Calu3 (cell line): Measurements from ENCODE around the gene MN1. TPM values are rescaled to one million over a fixed set of nuclear protein-coding genes. Genes with fewer than 3 reads are reported as not detected.

Experiments
- BruUV-seq: library from RNA; stranded (reverse); fragments of 400-500 nt; replicated peaks from 2 replicates; lab custom pipeline; 2021; lab: Mats Ljungman, UMichigan
- CTCF ChIA-PET: fragments of 300-600 bp; sonication (Branson Sonifier 250); formaldehyde crosslinking; loops from one replicate; lab custom pipeline; 2022; ENCODE audit warnings: antibody characterized with exemption; lab: Charles Lee
- DNase-seq: peaks from one replicate; pipeline ENCODE4 v3.0.0; 2022
- H3K27ac Mint-ChIP-seq: one replicate; pipeline ENCODE4 v1.8.0; 2022; ENCODE audit warnings: mixed read lengths; ENCODE audit not compliant: unreplicated experiment
- H3K27me3 Mint-ChIP-seq: one replicate; pipeline ENCODE4 v1.8.0; 2022; ENCODE audit warnings: mixed read lengths; ENCODE audit not compliant: unreplicated experiment
- H3K36me3 Mint-ChIP-seq: one replicate; pipeline ENCODE4 v1.8.0; 2022; ENCODE audit warnings: mild to moderate bottlenecking, moderate library complexity, mixed read lengths; ENCODE audit not compliant: insufficient read depth, unreplicated experiment
- H3K4me1 Mint-ChIP-seq: one replicate; pipeline ENCODE4 v1.8.0; 2022; ENCODE audit warnings: mild to moderate bottlenecking, low read depth, mixed read lengths; ENCODE audit not compliant: unreplicated experiment
- H3K4me3 Mint-ChIP-seq: one replicate; pipeline ENCODE4 v1.8.0; 2022; ENCODE audit warnings: mild to moderate bottlenecking, low read depth, moderate library complexity, mixed read lengths; ENCODE audit not compliant: unreplicated experiment
- H3K9me3 Mint-ChIP-seq: one replicate; pipeline ENCODE4 v1.8.0; 2022; ENCODE audit warnings: low read depth, mixed read lengths; ENCODE audit not compliant: unreplicated experiment
- CTCF ChIP-seq: fragments of 200-600 bp; IDR thresholded peaks from one replicate; pipeline ENCODE4 v1.8.0; 2022; ENCODE audit warnings: antibody characterized with exemption; ENCODE audit not compliant: unreplicated experiment
- intact Hi-C: fragments of 100-400 bp; cut with micrococcal nuclease; formaldehyde crosslinking; loops from one replicate; pipeline ENCODE4 v1.10.0; 2022; ENCODE audit not compliant: unreplicated experiment
- total RNA-seq: library from RNA; stranded (reverse); gene quantifications from 2 replicates; pipeline ENCODE4 v1.2.3, GENCODE V29; 2022

The MN1 gene
- total RNA-seq, 1 experiment from 2014 or later, result 2.3 TPM

- no peak overlapping the region for H3K4me3 Mint-ChIP-seq
- no peaks in the 10 kb centered on the region for H3K9me3 Mint-ChIP-seq
- H3K27ac Mint-ChIP-seq, result no peak overlapping the region
- TF ChIP-seq CTCF, result no peak
- no TSS peak for BruUV-seq
- CTCF ChIA-PET, result no interaction called here
- no peaks in the 10 kb centered on the region for H3K27me3 Mint-ChIP-seq
- H3K4me1 Mint-ChIP-seq, result no peaks in the 10 kb centered on the region
- no peak for DNase-seq
- intact Hi-C loops, result no loop called here
- H3K36me3 Mint-ChIP-seq, result no peaks in the 10 kb centered on the region
These were observed 27.4 kb downstream of the MN1 start for GRCh38 chr22:27774200-27774599.

- CTCF ChIA-PET, result interaction anchor here (0.5 to 0.6 kb wide), 2 partner anchors 72 to 847 kb away, joined by 4 read pairs; no protein-coding TSS in a partner anchor
- no peak overlapping the region for H3K27ac Mint-ChIP-seq
- no peaks in the 10 kb centered on the region for H3K36me3 Mint-ChIP-seq
- peaks cover under 1% of the 10 kb centered on the region for H3K27me3 Mint-ChIP-seq
- H3K4me1 Mint-ChIP-seq, result no peaks in the 10 kb centered on the region
- no peak for DNase-seq
- no peak overlapping the region for H3K4me3 Mint-ChIP-seq
- intact Hi-C loops, result no loop called here
- no TSS peak for BruUV-seq
- H3K9me3 Mint-ChIP-seq, result no peaks in the 10 kb centered on the region
- TF ChIP-seq CTCF, result no peak
These were observed 28.5 kb downstream of the MN1 start for GRCh38 chr22:27772984-27773498.

DNA sequence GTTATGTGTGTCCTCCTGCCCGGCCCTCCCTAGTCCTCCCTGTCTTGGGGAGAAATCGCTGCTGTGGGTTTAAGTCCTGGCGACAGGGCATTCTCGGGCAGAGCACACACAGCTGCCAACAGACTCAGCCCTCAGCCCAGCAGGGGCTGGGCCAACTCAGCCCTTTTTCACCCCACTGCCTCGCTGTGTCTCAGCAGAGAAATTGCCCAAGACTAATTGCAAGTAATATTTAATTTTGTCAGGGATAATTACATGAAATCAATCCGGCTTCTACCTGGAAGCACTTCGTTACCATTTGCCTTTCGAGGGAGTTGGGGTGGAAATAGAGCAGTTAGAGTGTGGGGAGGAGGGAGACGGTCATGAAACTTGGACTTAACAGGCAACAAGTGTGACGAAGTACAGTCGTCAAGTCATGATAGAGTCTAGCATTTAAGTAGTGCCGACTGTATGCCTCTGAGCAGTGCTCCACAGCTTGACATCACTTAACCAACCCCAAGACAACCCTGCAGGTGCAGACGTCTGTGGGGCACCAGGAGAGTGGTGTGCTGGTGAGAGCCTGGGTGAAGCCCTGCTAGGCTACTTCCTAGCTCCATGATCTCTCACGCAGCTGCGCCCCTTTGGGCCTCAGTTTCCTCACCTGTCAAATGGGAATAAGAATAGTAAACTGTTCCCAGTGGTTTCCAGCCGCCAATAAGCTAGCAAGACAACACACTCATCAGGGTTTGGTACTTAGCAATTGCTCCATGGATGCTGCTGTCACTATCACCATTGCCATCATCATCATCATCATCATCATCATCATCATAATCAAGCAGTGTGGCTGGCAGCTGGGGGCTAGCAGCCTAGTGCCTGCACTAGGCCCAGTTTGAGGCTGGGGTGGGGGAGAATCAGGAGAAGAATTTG is 29.2 kb downstream of the MN1 start:
- Mint-ChIP-seq H3K27me3 (peaks cover 7% of the 10 kb centered on the region), H3K36me3 (no peaks in the 10 kb centered on the region), H3K9me3 (no peaks in the 10 kb centered on the region), H3K4me1 (no peaks in the 10 kb centered on the region), H3K4me3 (no peak overlapping the region), H3K27ac (no peak overlapping the region)
- BruUV-seq, result no TSS peak
- DNase-seq, result no peak
- CTCF ChIA-PET, result interaction anchor here (0.5 to 0.6 kb wide), 2 partner anchors 73 to 848 kb away, joined by 4 read pairs; no protein-coding TSS in a partner anchor
- no peak for TF ChIP-seq CTCF
- intact Hi-C loops, result no loop called here

GRCh38 chr22:27771637-27772036 is 29.9 kb downstream of the MN1 start:
- no peaks in the 10 kb centered on the region for H3K36me3 Mint-ChIP-seq
- CTCF ChIA-PET, result no interaction called here
- no peaks in the 10 kb centered on the region for H3K9me3 Mint-ChIP-seq
- no peak for DNase-seq
- peaks cover 14% of the 10 kb centered on the region for H3K27me3 Mint-ChIP-seq
- BruUV-seq, result no TSS peak
- no peaks in the 10 kb centered on the region for H3K4me1 Mint-ChIP-seq
- TF ChIP-seq CTCF, result no peak
- H3K27ac Mint-ChIP-seq, result no peak overlapping the region
- H3K4me3 Mint-ChIP-seq, result no peak overlapping the region
- intact Hi-C loops, result no loop called here
